NCI-H2081 treated with DMSO at 0.1 percent for 48 hours (cell line): ENCODE measurements around the gene KRT15.
"Not testable (repeated sequence)": the region's sequence is repeated elsewhere in the genome, so short reads cannot be mapped to it uniquely, and the experiment has no call there.

Experiments used
- DNase-seq: peaks from one replicate; lab custom pipeline; 2025; lab: John Stamatoyannopoulos, UW

Gene KRT15

DNA sequence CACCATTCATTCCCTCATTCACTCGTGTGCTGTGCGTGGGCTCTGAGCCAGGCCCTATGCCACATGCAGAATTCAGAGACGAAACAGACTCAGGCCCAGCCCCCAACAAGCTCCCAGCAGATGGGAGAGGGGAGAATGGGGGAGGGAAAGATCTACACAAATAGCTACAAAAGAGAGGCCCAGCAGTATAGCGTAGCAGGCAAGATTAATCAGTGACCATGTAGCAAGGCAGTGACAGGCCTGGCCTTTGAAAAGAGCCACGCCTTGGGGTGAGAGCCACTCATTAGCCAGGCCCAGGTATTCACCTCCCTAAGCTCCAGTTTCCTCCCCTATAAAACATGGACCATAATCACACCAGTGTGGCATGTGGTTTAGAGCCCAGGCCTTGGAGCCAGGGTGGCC, 25.8 kb upstream of the KRT15 start:
- no peak for DNase-seq

- not testable (repeated sequence) for DNase-seq
Measured at GRCh38 chr17:41542786-41543185, 24.1 kb upstream of the KRT15 start.

DNA sequence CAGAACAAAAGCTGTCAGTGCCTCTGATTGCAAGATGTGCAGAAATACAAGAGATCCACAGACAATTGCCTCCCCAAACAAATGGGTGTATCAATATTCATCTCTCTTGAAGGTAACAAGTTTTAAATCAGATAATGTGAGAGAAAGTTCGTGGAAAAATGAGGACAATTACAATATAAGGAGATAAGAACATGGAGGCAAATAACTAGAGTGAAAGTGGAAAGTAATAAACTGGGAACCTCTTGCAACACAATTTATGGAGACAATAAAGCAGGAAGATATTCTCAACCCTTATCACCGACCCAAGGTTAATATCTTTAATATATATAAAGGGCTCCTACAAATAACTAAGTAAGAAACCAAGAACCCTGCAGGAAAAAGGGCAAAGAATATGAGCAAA, 23.7 kb upstream of the KRT15 start:
- DNase-seq: no peak

GRCh38 chr17:41540921-41541625, 22.4 kb upstream of the KRT15 start:
- no peak for DNase-seq

GRCh38 chr17:41539979-41540701, 21.4 kb upstream of the KRT15 start:
- DNase-seq: no peak

- DNase-seq: no peak
Measured at GRCh38 chr17:41539071-41539492, 20.4 kb upstream of the KRT15 start.

DNA sequence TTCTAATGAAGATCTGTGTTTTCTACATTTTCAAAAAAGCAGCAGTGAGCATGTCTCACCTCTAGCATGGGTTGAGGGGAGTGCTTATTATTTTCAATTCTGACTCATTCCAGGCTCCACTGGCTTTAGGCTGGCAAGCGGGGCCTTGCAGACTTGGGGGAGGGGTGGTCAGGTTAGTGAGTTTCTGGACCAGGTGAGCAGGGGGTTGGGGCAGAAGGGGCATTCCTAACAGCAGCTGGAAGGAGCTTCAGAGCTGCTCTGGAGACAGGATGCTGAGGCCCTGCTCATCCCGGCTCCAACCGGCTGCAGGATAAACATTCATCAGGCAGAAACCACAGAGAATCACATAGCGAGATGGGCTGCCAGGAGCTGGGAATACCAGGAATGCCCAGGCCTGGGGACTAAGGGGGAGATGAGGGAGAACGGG, 19.9 kb upstream of the KRT15 start:
- DNase-seq: no peak

- no peak for DNase-seq
Measured at GRCh38 chr17:41537990-41538389, 19.3 kb upstream of the KRT15 start.

DNA sequence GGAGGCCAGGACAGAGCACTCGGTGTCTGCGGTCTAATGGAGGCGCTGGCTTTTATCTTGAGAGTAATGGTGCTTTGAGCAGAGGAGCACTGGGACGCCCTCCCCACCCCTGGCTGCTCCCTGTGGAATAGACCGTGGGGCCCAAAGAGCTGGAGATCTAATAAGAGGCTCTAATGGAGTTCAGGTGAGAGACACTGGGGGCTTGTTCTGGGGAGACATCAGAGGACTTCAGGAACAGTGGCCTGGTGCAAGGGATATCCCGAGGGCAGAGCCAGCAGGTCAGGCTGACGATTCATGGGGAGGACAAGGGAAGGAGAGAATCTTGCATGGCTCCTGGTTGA, 18.9 kb upstream of the KRT15 start:
- DNase-seq: no peak

DNA sequence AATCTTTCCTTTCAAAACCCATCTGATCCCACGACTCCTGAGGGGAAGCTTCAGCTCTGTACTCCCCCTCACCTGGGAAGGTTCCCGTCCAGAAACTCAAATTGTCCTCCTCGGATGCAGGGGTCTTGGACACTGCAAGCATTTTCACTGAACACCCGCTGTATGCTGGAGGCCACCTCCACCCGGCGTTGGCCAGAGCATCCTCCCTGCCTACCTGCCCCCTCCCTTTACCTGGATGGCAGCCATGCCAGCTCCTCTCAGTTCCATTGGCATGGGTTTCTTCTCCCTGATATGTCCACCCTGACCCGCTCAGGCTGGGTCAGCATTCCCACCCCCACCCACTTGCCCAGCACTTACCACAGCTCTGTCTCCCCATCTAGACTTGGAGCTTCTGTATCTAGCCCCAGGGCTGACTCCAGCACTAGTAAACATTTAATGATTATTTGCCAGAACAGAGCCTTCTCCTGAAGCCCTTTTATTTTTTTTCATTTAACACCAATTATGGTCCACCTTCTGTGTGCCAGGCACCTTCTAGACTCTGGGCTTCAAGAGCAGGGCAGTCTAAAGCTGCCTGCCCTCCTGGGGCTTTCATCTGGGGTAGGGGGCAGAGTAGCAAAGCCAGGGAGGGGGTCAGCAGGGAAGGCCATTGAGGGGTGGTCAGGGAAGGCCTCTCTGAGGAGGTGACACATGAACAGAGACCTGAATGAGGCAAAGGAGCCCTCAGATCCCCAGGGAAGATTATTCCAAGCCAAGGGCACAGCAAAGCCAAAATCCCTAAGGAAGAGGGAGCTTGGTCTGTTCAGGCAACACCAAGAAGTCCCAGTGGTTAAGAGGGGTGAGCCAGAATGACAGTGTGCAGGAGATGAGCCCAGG, 18.3 kb upstream of the KRT15 start:
- DNase-seq: no peak

- DNase-seq: no peak
Measured at GRCh38 chr17:41535764-41536481, 17.2 kb upstream of the KRT15 start.

- no peak for DNase-seq
Measured at GRCh38 chr17:41534899-41535546, 16.3 kb upstream of the KRT15 start.

- no peak for DNase-seq
Measured at GRCh38 chr17:41533613-41534012, 14.9 kb upstream of the KRT15 start.

GRCh38 chr17:41532947-41533570, 14.4 kb upstream of the KRT15 start:
- no peak for DNase-seq

GRCh38 chr17:41531993-41532392, 13.3 kb upstream of the KRT15 start:
- DNase-seq: no peak

GRCh38 chr17:41530062-41531048, 11.7 kb upstream of the KRT15 start:
- no peak for DNase-seq

GRCh38 chr17:41529491-41529915, 10.8 kb upstream of the KRT15 start:
- DNase-seq: no peak

DNA sequence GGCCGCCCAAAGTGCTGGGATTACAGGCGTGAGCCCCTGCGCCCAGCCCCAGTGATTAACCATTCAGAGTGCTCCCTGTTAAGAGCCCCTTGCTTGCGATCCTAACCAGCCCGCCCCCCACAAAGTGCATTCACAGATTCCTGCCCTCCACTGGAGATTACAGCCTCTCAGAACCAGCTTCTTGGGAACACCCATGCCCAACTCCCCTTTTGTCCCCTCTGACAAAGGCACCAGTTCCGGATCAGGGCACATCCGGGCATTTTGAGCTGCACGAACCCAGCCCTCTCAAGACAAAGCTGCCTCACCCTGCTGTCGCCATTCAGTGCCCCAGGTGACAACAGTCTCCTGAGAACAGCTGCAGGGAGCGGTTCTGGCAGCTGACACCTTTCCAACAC, 10.3 kb upstream of the KRT15 start:
- DNase-seq: no peak

DNA sequence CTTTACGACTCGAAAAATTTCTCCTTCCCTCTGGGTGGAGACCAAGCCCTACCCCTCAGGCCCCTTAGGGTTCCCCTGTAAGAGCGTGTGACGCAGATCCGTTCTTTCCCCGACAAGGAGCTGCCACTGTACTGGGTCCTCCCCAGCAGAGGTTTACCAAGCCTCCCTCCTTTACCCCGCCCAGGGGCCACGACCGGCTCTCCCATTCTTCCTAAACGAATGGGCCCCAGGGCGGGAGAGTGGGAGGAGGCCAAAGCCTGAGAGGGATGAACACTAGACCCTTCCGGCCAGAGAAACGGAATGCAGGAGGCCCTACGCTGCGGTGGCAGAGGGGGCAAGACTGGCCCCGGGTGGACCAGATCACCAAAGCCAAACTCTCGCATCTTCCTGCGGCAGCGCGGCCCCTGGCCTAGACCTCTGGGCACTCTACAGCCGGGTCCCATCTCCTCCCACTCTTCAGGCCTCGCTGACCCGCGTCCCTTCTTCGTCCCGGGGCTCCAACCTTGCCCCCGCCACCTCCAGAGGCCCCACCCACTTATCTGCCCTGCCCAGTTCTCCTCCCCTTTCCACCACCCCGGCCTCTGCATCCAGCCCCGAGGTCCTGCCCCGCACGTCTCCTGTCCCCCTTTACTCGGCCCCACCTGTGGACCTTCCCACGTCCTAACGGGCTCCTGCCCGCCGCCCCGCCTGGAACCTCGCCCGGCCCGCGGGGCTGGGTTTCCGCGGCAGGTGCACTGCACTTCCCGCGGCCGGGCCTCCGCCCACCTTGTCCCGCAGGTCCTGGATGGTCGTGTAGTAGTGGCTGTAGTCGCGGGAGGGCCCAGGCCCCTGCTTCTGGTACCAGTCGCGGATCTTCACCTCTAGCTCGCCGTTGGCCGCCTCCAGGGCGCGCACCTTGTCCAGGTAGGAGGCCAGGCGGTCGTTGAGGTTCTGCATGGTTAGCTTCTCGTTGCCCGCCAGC, 8.7 kb upstream of the KRT15 start:
- no peak for DNase-seq
